Stimulated activated memory B cell treated with anti-CD40 and anti-IgM and Interleukin-4, amounts not matched to agents 10 μg/mL and 1 μg/mL and 100 μg/mL, for 72 hours (primary cell): ENCODE data around the gene G6PC3.
"Not testable (repeated sequence)": the region's sequence is repeated elsewhere in the genome, so short reads cannot be mapped to it uniquely, and the experiment has no call there.

Experiments
- ATAC-seq: fragments of 150-1000 bp; cut with Tn5 transposase; 2 replicates; pipeline ENCODE4 v1.10.0; 2021
- H3K27ac Mint-ChIP-seq: one replicate; pipeline ENCODE4 v1.8.0; 2022; ENCODE audit warnings: mild to moderate bottlenecking, mixed read lengths
- H3K27me3 Mint-ChIP-seq: one replicate; pipeline ENCODE4 v1.8.0; 2022; ENCODE audit warnings: mixed read lengths
- H3K36me3 Mint-ChIP-seq: one replicate; pipeline ENCODE4 v1.8.0; 2022; ENCODE audit warnings: mixed read lengths
- H3K4me1 Mint-ChIP-seq: one replicate; pipeline ENCODE4 v1.8.0; 2022; ENCODE audit warnings: mixed read lengths
- H3K4me3 Mint-ChIP-seq: one replicate; pipeline ENCODE4 v1.8.0; 2022; ENCODE audit warnings: mild to moderate bottlenecking, moderate library complexity, mixed read lengths
- H3K9me3 Mint-ChIP-seq: one replicate; pipeline ENCODE4 v1.8.0; 2022; ENCODE audit warnings: mixed read lengths

G6PC3 gene

GRCh38 chr17:44118427-44119050 is 48.0 kb downstream of the G6PC3 start:
- no peaks in the 10 kb centered on the region for H3K27me3 Mint-ChIP-seq
- no peak for ATAC-seq
- H3K27ac Mint-ChIP-seq: peak overlapping the region; percentile 5
- no peaks in the 10 kb centered on the region for H3K9me3 Mint-ChIP-seq
- peaks cover 77% of the 10 kb centered on the region for H3K4me1 Mint-ChIP-seq
- H3K4me3 Mint-ChIP-seq: no peak overlapping the region
- peaks cover 5% of the 10 kb centered on the region for H3K36me3 Mint-ChIP-seq

GRCh38 chr17:44119062-44119461 is 48.5 kb downstream of the G6PC3 start:
- peaks cover 74% of the 10 kb centered on the region for H3K4me1 Mint-ChIP-seq
- no peak for ATAC-seq
- no peaks in the 10 kb centered on the region for H3K9me3 Mint-ChIP-seq
- H3K27ac Mint-ChIP-seq: peak overlapping the region; percentile 5
- H3K36me3 Mint-ChIP-seq: peaks cover 5% of the 10 kb centered on the region
- no peaks in the 10 kb centered on the region for H3K27me3 Mint-ChIP-seq
- H3K4me3 Mint-ChIP-seq: no peak overlapping the region

GRCh38 chr17:44119798-44120197 is 49.3 kb downstream of the G6PC3 start:
- Mint-ChIP-seq H3K4me3 (no peak overlapping the region), H3K36me3 (peaks cover 5% of the 10 kb centered on the region), H3K27me3 (no peaks in the 10 kb centered on the region), H3K27ac (no peak overlapping the region), H3K4me1 (peaks cover 79% of the 10 kb centered on the region), H3K9me3 (no peaks in the 10 kb centered on the region)
- ATAC-seq: no peak

- H3K4me1 Mint-ChIP-seq: peaks cover 74% of the 10 kb centered on the region
- not testable (repeated sequence) for H3K4me3 Mint-ChIP-seq, H3K36me3 Mint-ChIP-seq, H3K27me3 Mint-ChIP-seq, H3K9me3 Mint-ChIP-seq, ATAC-seq, H3K27ac Mint-ChIP-seq
These were observed 49.7 kb downstream of the G6PC3 start for GRCh38 chr17:44120281-44120680.

GRCh38 chr17:44120851-44121605 is 50.5 kb downstream of the G6PC3 start:
- Mint-ChIP-seq H3K27ac (peak overlapping the region; percentile 80), H3K36me3 (peaks cover 5% of the 10 kb centered on the region), H3K27me3 (no peaks in the 10 kb centered on the region), H3K9me3 (no peaks in the 10 kb centered on the region), H3K4me1 (peaks cover 67% of the 10 kb centered on the region), H3K4me3 (no peak overlapping the region)
- no peak for ATAC-seq

- no peak for ATAC-seq
- no peaks in the 10 kb centered on the region for H3K27me3 Mint-ChIP-seq
- H3K36me3 Mint-ChIP-seq: no peaks in the 10 kb centered on the region
- no peaks in the 10 kb centered on the region for H3K9me3 Mint-ChIP-seq
- peaks cover 58% of the 10 kb centered on the region for H3K4me1 Mint-ChIP-seq
- peak overlapping the region; percentile 84 for H3K4me3 Mint-ChIP-seq
- peak overlapping the region; percentile 80 for H3K27ac Mint-ChIP-seq
These were observed 51.7 kb downstream of the G6PC3 start for GRCh38 chr17:44121997-44122815.

GRCh38 chr17:44122816-44123355 is 52.4 kb downstream of the G6PC3 start:
- H3K27ac Mint-ChIP-seq: peak overlapping the region; percentile 80
- peaks cover 52% of the 10 kb centered on the region for H3K4me1 Mint-ChIP-seq
- H3K9me3 Mint-ChIP-seq: no peaks in the 10 kb centered on the region
- H3K4me3 Mint-ChIP-seq: peak overlapping the region; percentile 84
- H3K36me3 Mint-ChIP-seq: no peaks in the 10 kb centered on the region
- ATAC-seq: peak; percentile 54
- no peaks in the 10 kb centered on the region for H3K27me3 Mint-ChIP-seq

GRCh38 chr17:44123356-44124117 is 53.0 kb downstream of the G6PC3 start, which contains the start of gene HDAC5:
Gene HDAC5 (minus strand): TSS chr17:44123641. CDS start chr17:44117515, 6,126 bp downstream.
- no peaks in the 10 kb centered on the region for H3K9me3 Mint-ChIP-seq
- peak; percentile 97 for ATAC-seq
- no peaks in the 10 kb centered on the region for H3K36me3 Mint-ChIP-seq
- peak within 1 kb of the TSS; percentile 84 for H3K4me3 Mint-ChIP-seq
- H3K4me1 Mint-ChIP-seq: peaks cover 45% of the 10 kb centered on the region
- no peaks in the 10 kb centered on the region for H3K27me3 Mint-ChIP-seq
- H3K27ac Mint-ChIP-seq: peak within 1 kb of the TSS; percentile 80

GRCh38 chr17:44124118-44124438 is 53.5 kb downstream of the G6PC3 start:
- Mint-ChIP-seq H3K4me3 (peak overlapping the region; percentile 84), H3K4me1 (peaks cover 40% of the 10 kb centered on the region), H3K27ac (peak overlapping the region; percentile 80), H3K9me3 (no peaks in the 10 kb centered on the region), H3K27me3 (no peaks in the 10 kb centered on the region), H3K36me3 (no peaks in the 10 kb centered on the region)
- no peak for ATAC-seq
